8988T (cell line): ENCODE measurements around the gene DEF6.
"Not testable (repeated sequence)": the region's sequence is repeated elsewhere in the genome, so short reads cannot be mapped to it uniquely, and the experiment has no call there.

Source experiments
- DNase-seq: peaks from one replicate; pipeline ENCODE4 v3.0.0; 2011

The DEF6 gene

GRCh38 chr6:35283361-35283760, 14.3 kb upstream of the DEF6 start:
- DNase-seq, result no peak

- no peak for DNase-seq
Measured at GRCh38 chr6:35287671-35288396, 9.8 kb upstream of the DEF6 start.

DNA sequence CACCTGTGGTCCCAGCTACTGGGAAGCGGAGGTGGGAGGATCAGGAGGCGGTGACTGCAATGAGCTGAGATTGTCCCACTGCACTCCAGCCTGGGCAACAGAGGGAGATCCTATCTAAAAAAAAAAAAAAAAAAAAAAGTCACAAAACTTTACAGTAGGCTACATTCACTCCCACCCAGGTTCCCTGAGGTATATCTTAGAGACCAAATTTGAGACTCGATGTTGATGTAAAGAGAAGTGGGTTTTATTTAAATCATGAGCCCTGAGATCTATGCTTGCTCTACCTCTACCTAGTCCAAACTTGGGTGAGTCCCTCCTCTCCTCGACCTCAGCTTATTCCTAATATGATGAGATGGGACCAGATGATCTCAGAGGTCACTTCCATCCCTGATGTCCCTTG, 8.8 kb upstream of the DEF6 start:
- DNase-seq, result no peak

GRCh38 chr6:35291491-35291890, 6.1 kb upstream of the DEF6 start:
- DNase-seq, result no peak

GRCh38 chr6:35292494-35292893, 5.1 kb upstream of the DEF6 start:
- no peak for DNase-seq

DNA sequence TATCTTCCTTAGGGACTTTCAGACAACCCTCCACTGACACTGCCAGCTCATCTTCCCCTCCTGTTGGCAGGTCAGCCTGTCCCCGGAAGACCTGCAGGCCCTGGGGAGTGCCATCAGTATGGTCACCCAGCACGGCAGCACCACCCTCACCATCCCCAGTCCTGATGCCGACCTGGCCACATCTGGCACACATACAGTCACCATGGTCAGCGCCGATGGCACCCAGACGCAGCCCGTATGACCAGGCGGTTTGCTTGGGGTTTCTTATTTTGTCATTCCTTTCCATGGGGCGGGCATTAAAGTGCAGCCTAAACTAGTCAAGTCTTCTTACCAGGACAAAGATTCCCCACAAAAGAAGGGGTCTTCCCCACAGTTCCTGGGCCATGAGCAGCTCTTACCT, 3.9 kb upstream of the DEF6 start:
- no peak for DNase-seq

DNA sequence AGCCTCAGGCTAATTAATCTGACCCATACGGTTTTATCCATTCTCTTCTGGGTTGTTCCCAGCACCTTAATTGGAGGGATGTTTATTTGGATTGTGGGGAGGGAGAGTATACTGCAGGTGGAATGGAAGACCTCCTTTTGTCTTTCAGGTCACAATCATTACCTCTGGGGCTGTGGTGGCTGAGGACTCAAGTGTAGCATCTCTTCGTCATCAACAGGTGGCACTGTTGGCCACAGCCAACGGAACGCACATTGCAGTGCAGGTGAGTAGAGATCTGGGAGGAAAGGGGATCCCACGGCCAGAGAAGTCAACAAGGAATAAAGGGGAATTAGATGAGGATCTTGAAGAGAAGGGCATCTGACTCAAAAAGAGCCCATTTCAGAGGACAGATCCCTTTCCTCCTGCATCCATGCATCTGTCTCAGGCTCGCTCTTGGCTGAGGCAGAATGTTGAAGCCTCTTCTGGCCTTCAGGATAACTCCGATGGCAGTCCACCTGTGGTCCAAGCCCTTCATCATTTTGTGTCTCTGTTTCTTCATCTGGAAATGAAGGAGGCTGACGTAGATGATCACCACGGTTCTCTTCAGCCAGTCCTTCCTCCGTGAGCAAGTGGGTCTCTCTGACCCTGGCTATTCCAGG, 3.2 kb upstream of the DEF6 start:
- DNase-seq, result peak; percentile 85

- no peak for DNase-seq
Measured at GRCh38 chr6:35295036-35295435, 2.6 kb upstream of the DEF6 start.

GRCh38 chr6:35295521-35296315, 1.9 kb upstream of the DEF6 start:
- DNase-seq, result no peak

- no peak for DNase-seq
Measured at GRCh38 chr6:35296931-35297600, 552 bp upstream of the DEF6 start.

DNA sequence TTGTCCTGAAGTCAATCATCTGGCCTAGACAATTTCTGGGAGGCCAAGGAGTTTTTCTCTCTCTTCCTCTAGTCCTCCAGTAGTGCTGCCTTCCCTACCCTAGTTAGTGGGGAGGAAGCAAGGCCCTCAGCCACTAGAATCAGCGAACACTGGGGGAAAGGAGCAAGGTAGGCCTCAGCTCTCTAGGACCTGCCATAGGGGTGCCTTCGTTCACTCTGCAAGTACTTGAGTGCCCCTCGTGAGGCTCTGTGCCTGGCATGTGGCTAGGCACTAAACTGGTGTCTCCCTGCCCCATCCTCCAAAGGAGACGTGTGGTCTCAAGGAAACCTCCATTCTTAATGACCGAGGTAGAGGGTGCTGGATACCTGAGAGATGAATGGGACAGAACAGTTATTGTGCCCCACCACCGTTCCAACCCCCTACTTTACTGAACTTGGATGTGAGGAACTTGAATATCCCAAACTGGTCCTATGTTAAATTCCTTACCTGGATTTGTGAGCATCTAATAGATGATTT, 1.1 kb downstream of the DEF6 start:
- no peak for DNase-seq

DNA sequence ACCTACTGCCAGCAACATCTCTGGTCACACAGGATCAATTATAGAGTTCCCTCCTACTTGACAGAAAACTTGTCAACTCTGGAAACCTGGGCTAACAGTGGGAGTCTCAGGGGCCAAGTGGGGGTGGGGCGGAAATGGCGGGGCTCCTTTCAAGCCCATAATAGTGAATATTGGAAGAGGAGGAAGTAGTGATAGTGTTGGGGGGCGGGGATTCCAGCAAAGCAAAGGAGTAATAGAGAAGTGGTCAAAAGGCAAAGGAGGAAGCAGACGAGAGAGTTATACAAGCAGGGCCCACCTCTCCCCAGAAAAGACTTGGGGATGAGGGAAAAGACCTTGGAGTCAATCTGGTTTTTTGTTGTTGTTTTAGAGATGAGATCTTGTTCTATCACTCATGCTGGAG, 2.1 kb downstream of the DEF6 start:
- DNase-seq, result no peak

DNA sequence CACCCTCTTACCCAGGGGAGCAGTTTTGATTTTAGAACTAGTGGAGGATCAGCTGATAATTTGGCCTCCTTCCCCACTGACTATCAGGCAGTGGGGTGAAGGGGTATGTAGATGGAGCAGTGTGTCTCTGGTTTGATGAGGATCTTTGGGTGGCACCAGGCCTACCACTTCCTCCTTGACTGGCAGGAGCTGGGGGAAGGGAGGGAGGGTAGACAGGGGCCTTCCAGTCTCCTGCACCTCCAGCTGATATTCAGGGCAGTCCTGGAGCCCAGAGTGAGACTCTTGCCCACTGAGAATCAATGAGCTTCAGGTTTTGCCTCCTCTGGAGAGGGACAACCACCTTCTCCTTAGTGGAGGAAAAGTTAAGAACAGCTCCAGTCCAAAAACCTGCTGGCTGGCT, 3.2 kb downstream of the DEF6 start:
- no peak for DNase-seq

DNA sequence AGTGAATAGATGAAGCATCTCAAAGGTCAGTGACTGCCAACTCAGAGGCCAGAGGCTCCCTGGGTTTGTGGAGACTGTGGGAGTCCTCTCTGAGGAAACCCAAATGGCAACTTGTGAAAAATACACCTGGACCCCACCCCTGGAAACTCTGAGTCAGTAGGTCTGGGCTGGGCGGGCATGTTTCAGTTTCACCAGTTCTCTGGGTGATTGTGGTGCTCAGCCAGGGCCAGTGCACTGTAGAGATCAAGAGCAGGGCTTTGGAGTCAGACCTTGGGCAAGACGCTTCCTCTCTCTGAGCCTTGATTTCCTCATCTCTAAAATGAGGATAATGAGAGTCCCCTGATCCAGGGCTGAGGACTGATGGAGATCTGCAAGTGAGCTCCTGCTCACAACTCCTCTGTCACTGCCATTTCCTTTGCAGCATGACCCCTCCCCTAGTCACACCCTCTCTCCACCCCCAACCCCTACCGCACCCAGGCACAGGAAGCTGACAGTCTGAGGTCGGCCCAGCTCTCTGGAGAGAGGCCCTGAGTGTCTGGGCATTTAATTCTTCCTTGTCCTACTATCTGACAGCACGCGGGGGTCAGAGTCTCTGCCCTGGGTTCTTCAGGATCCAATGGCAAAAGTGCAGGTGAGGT, 5.1 kb downstream of the DEF6 start:
- no peak for DNase-seq

DNA sequence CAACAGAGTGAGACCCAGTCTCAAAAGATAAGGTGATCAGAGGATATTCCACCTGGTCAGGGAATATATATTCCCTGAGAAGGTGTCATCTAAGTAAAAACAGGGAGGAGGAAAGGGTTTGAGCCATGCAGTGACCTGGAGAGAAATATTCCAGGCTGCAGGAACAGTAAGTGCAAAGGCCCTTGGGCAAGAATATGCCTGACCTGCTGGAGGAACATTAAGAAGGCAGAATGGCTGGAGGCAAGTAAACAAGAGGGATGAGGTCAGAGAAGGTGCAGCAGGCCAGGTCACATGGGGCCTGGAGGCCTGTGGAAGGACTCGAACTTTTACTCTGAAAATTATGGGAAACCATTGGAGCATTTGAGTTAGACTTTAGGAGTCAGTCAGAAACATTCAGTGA, 6.7 kb downstream of the DEF6 start:
- no peak for DNase-seq

GRCh38 chr6:35305117-35305516, 7.5 kb downstream of the DEF6 start:
- DNase-seq, result no peak

GRCh38 chr6:35307138-35307537, 9.5 kb downstream of the DEF6 start:
- DNase-seq, result not testable (repeated sequence)

DNA sequence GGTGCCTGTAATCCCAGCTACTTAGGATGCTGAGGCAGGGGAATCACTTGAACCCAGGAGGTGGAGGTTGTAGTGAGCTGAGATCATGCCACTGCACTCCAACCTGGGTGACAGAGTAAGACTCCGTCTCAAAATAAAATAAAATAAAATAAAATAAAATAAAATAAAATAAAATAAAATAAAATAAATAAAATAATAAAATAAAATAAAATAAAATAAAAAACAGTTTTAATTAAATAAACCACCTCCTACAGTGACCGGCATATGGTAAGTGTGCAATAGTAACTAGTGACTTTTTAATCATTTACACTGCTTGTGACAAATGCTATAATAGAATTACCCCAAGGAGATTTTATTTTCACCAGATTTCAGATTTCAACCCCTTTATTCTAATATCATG, 10.9 kb downstream of the DEF6 start:
- not testable (repeated sequence) for DNase-seq

GRCh38 chr6:35309611-35310264, 12.1 kb downstream of the DEF6 start:
- no peak for DNase-seq

- no peak for DNase-seq
Measured at GRCh38 chr6:35310265-35310831, 12.7 kb downstream of the DEF6 start.

DNA sequence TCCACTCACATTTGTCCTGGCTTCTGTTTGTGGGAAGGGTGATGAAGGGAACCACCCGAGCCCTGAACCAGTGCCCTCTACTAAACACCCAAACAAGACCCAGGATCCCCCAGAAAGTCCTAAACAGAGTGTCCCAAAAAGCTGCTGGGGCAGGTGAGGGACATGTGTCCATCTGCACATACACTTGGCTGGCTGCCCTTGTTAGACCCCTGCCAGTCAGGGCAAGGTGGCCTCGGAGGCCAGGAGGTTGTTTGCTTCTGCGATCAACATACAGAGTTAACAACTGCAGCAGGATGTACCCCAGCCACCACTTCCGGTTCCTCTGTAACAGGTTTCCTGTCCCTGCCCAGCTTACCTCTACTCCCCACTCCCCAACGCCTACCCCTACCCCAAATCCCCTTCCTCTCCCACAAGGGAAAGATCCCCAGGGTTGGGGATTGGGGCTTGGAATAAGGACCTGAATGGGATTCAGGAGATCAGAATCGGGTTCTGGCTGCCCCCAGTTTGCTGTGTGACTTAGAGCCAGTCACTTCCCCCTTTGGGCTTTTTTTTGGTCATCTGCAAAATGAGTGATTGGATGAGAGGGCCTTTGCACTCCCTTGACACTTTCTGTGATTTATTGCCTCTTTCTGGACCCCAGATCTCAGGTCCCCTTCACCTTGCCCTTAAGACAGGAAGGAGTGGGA, 13.9 kb downstream of the DEF6 start:
- DNase-seq, result no peak
